Endothelial cell (in vitro differentiated cells): Measurements from ENCODE around the gene PLP2. TPM values are rescaled to one million over a fixed set of nuclear protein-coding genes. Genes with fewer than 3 reads are reported as not detected.

Experiments used
- DNase-seq: peaks from one replicate; pipeline ENCODE4 v3.0.0; 2021; ENCODE audit warnings: low spot score
- H3K27ac Mint-ChIP-seq: one replicate; pipeline ENCODE4 v1.8.0; 2021; ENCODE audit warnings: mixed read lengths, inconsistent platforms; ENCODE audit not compliant: unreplicated experiment
- H3K27me3 Mint-ChIP-seq: one replicate; pipeline ENCODE4 v1.8.0; 2021; ENCODE audit warnings: mild to moderate bottlenecking, moderate library complexity, mixed read lengths, inconsistent platforms; ENCODE audit not compliant: unreplicated experiment
- H3K36me3 Mint-ChIP-seq: one replicate; pipeline ENCODE4 v1.8.0; 2021; ENCODE audit warnings: mild to moderate bottlenecking, low read depth, mixed read lengths, inconsistent platforms; ENCODE audit not compliant: unreplicated experiment
- H3K4me1 Mint-ChIP-seq: one replicate; pipeline ENCODE4 v1.8.0; 2021; ENCODE audit warnings: mild to moderate bottlenecking, mixed read lengths, inconsistent platforms; ENCODE audit not compliant: unreplicated experiment
- H3K4me3 Mint-ChIP-seq: one replicate; pipeline ENCODE4 v1.8.0; 2021; ENCODE audit warnings: mild to moderate bottlenecking, mixed read lengths, inconsistent platforms; ENCODE audit not compliant: unreplicated experiment
- H3K9me3 Mint-ChIP-seq: one replicate; pipeline ENCODE4 v1.8.0; 2021; ENCODE audit warnings: mixed read lengths, inconsistent platforms; ENCODE audit not compliant: unreplicated experiment
- total RNA-seq: library from RNA; stranded (reverse); fragmentation: NEBNext Ultra II Directional; extraction: Animal tissue kit (Norgen Biotek cat#: 25700); gene quantifications from one replicate; pipeline ENCODE4 v1.2.1, GENCODE V29; 2021; ENCODE audit not compliant: unreplicated experiment
- TF ChIP-seq, protein P1 (sequence below): fragments of 200-600 bp; sonication (generic); IDR thresholded peaks from one replicate; pipeline ENCODE4 v1.5.0; 2021; ENCODE audit warnings: antibody characterized with exemption; ENCODE audit not compliant: unreplicated experiment

Gene PLP2
- total RNA-seq, 1 donor from 2014 or later = 1.9 TPM

DNA sequence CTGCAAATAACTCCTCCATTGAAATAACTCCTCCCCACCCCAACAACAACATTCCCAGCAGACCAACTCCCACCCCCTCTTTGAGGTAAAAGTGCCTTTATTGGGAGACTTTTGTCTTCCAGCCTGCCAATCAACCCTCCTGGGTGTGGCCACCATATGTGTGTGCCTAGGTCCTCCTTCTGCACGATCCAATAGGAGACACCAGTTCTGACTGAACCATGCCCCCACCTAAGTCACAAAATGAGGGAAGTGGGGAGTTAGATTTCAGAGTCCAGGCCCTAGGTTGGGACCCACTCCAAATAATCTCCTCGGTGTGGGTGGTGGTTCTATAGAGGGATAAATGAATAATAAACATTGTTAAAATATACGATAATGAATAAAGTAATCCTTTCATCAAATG is 3.0 kb downstream of the PLP2 start:
- TF ChIP-seq, protein P1, sequence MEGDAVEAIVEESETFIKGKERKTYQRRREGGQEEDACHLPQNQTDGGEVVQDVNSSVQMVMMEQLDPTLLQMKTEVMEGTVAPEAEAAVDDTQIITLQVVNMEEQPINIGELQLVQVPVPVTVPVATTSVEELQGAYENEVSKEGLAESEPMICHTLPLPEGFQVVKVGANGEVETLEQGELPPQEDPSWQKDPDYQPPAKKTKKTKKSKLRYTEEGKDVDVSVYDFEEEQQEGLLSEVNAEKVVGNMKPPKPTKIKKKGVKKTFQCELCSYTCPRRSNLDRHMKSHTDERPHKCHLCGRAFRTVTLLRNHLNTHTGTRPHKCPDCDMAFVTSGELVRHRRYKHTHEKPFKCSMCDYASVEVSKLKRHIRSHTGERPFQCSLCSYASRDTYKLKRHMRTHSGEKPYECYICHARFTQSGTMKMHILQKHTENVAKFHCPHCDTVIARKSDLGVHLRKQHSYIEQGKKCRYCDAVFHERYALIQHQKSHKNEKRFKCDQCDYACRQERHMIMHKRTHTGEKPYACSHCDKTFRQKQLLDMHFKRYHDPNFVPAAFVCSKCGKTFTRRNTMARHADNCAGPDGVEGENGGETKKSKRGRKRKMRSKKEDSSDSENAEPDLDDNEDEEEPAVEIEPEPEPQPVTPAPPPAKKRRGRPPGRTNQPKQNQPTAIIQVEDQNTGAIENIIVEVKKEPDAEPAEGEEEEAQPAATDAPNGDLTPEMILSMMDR = no peak
- Mint-ChIP-seq H3K27ac (no peak overlapping the region), H3K4me1 (no peaks in the 10 kb centered on the region), H3K27me3 (peaks cover 2% of the 10 kb centered on the region), H3K36me3 (peaks cover 23% of the 10 kb centered on the region), H3K4me3 (no peak overlapping the region), H3K9me3 (no peaks in the 10 kb centered on the region)
- DNase-seq = no peak

DNA sequence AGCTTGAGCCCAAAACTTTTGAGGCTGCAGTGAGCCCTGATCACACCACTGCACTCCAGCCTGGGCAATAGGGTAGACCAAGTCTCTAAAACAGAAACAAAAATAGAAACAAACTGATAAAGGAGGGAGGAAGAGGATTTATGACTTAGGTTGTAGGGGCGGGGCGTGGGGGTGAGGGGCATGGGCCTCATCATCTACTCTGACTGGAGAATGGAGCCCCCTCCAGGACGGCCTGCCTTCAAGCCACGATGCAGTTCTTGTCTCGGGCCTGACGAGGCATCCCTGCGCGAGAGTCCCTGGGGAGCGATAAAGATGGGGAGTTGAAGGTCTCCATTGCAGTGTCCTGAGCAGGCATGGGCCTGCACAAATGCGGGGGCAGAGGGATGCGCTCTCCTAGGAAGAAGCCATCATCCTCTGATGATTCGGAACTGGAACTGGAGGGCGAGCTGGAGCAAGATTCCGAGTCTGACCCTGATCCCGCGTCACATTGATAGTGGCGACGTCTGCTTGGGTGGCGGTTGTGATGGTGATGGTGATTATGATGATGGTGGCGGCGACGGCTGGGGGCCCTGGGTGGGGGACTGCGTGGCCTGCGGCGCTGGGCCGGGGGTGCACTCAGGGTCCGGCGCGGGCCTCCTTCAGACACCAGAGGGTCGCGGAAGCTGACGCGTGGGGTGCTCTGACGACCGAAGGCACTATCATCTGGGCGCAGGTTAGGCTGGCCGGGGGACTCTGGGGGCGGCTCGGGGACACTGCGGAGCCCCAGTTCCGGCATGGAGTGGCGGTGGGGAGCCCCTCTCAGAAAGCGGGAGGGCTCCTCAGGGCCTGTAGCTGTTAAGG is 4.0 kb downstream of the PLP2 start:
- H3K4me3 Mint-ChIP-seq = no peak overlapping the region
- no peaks in the 10 kb centered on the region for H3K4me1 Mint-ChIP-seq
- TF ChIP-seq, protein P1 = no peak
- DNase-seq = no peak
- peaks cover 27% of the 10 kb centered on the region for H3K36me3 Mint-ChIP-seq
- no peak overlapping the region for H3K27ac Mint-ChIP-seq
- H3K9me3 Mint-ChIP-seq = no peaks in the 10 kb centered on the region
- peaks cover 2% of the 10 kb centered on the region for H3K27me3 Mint-ChIP-seq

DNA sequence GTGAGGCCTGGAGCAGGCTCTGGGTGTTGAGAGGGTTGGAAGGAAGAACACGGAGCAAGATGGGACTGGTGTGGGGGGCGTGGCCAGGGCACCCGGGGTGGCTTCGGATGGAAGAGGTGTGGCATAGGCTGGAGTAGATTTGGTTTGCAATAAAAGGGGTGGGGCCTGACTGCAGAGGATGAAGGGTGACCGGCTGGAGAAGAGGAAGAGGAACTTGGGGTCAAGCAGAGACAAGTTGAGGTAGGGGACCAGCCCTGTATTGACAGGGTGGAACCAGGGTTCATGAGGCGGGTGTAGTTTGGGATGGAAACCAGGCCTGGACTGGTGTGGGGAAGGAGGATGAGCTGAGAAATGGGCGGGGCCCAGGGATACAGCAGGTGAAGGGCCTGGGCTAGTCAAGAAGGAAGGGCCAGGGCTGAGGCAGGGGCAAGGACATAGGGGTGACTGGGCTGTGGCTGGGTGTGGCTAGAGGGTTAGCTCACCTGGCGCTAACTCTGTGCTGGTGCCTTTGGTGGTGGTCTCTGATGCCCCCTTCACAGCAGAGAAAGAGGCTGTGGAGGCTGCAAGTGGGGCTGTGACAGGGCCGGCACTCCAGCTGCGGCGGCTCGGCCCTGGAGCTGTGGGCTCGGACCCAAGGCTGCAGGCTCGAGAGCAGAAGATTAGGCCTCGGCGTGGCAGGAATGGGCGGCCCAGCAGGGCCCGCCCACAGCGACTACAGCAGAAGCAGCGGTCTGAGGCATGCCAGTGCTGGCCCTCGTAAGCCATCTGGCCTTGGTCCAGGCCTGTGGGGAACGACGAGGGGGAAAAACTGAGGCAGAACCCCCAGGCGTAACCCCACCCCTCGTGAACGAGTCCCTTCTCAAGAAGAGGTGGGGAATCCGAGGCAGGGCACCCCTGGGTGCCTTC is 5.0 kb downstream of the PLP2 start:
- no peak for DNase-seq
- Mint-ChIP-seq H3K4me1 (no peaks in the 10 kb centered on the region), H3K4me3 (no peak overlapping the region), H3K27ac (no peak overlapping the region), H3K27me3 (peaks cover 2% of the 10 kb centered on the region), H3K9me3 (no peaks in the 10 kb centered on the region), H3K36me3 (peaks cover 30% of the 10 kb centered on the region)
- TF ChIP-seq, protein P1 = no peak

DNA sequence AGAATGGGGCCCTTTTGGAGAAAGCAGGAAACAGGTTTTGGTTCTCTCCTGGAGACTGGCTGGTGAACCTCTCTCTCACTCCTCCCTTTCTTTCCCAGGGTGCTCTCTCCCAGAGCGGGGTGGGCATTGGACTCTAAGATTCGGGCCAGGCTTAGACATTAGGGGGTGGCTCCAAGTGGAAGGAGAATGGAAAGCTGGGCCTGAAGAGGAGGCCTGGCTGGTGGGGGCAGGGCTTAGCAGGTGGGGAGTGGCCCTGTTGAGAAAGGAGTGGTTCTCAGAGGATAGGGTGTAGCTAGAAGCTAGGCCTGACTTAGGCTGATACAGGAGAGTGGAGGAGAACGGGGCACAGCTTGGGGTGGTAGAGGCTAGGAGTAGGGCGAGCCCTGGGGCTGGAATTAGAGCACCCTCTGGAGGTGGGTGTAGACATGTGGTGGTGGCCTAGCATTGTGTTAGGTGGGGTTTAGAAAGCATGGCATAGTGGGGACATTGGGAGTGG is 5.7 kb downstream of the PLP2 start:
- Mint-ChIP-seq H3K36me3 (peaks cover 33% of the 10 kb centered on the region), H3K9me3 (no peaks in the 10 kb centered on the region)
- no peak for DNase-seq

More for the DNA sequence above, 5.7 kb downstream of the PLP2 start:
- Mint-ChIP-seq H3K4me1 (no peaks in the 10 kb centered on the region), H3K4me3 (no peak overlapping the region), H3K27ac (no peak overlapping the region), H3K27me3 (peaks cover 2% of the 10 kb centered on the region)
- TF ChIP-seq, protein P1 = no peak
